Ishikawa (cell line): ENCODE data around the gene WNT5B.

ENCODE experiments used
- CEBPB ChIP-seq: IDR thresholded peaks from 2 replicates; pipeline ENCODE4 v1.6.1; 2012
- CREB1 ChIP-seq: IDR thresholded peaks from 2 replicates; pipeline ENCODE4 v1.6.1; 2012; ENCODE audit warnings: low read depth
- EGR1 ChIP-seq: IDR thresholded peaks from 2 replicates; pipeline ENCODE4 v1.6.1; 2012
- EP300 ChIP-seq: IDR thresholded peaks from 2 replicates; pipeline ENCODE4 v1.6.1; 2012; ENCODE audit warnings: borderline replicate concordance
- FOXM1 ChIP-seq: IDR thresholded peaks from 2 replicates; pipeline ENCODE4 v1.6.1; 2012; ENCODE audit warnings: low read depth, borderline replicate concordance
- NFIC ChIP-seq: IDR thresholded peaks from 2 replicates; pipeline ENCODE4 v1.6.1; 2012
- RAD21 ChIP-seq: IDR thresholded peaks from 2 replicates; pipeline ENCODE4 v1.6.1; 2012; ENCODE audit warnings: low read depth
- TAF1 ChIP-seq: IDR thresholded peaks from 2 replicates; pipeline ENCODE4 v1.6.1; 2012; ENCODE audit warnings: low read depth, mild to moderate bottlenecking
- TCF12 ChIP-seq: IDR thresholded peaks from 2 replicates; pipeline ENCODE4 v1.6.1; 2012; ENCODE audit warnings: low read depth
- TEAD4 ChIP-seq: IDR thresholded peaks from 2 replicates; pipeline ENCODE4 v1.6.1; 2012
- YY1 ChIP-seq: IDR thresholded peaks from 2 replicates; pipeline ENCODE4 v1.6.1; 2012; ENCODE audit warnings: low read depth
- ZBTB7A ChIP-seq: IDR thresholded peaks from 2 replicates; pipeline ENCODE4 v1.6.1; 2012; ENCODE audit warnings: low read depth
- TF ChIP-seq, protein P1 (sequence below): IDR thresholded peaks from 2 replicates; pipeline ENCODE4 v1.6.1; 2012
- TF ChIP-seq, protein P2 (sequence below): IDR thresholded peaks from 2 replicates; pipeline ENCODE4 v1.6.1; 2012
- TF ChIP-seq, protein P3 (sequence below): IDR thresholded peaks from 2 replicates; pipeline ENCODE4 v1.6.1; 2012; ENCODE audit warnings: low read depth, mild to moderate bottlenecking

The WNT5B gene

DNA sequence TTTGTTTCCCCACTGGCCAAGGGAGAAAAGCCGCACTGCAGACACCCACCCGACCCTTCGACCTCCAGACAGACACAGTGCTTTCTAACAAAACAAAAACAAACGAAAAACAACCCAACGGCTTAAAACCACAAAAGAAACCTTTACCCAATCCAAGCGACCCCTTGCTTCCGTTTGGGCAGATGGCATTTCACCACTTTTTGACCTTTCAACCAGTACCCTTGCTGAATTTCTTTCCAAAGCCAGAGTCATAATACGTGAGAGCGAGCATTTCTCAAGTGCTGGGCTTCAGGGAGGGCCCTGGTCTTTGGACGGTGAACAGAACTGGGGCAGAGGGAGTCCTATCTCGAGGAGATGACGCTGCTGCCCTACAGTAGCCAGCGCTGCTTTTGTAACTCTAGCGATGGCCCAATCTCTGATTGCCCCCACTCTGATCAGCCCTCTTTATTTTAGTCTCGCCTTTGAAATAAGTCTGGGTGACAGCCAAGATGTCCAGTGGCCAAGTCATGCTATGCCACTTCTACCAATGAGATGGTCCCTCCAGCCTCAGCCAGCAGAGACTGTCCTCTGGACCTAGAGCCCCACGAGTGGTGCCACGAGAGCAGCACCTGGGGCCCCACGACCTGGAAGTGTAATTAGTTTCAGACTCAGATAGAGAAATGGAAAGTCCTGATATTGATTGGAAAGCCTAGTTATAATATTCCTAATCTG, 40.0 kb downstream of the WNT5B start:
- no peak for TF ChIP-seq TCF12
- TF ChIP-seq RAD21 = no peak
- TF ChIP-seq TAF1 = no peak
- no peak for TF ChIP-seq EP300
- TF ChIP-seq FOXM1 = no peak
- TF ChIP-seq, protein P1, sequence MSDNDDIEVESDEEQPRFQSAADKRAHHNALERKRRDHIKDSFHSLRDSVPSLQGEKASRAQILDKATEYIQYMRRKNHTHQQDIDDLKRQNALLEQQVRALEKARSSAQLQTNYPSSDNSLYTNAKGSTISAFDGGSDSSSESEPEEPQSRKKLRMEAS = no peak
- TF ChIP-seq CREB1 = no peak
- no peak for TF ChIP-seq CEBPB
- no peak for TF ChIP-seq YY1
- TF ChIP-seq, protein P2, sequence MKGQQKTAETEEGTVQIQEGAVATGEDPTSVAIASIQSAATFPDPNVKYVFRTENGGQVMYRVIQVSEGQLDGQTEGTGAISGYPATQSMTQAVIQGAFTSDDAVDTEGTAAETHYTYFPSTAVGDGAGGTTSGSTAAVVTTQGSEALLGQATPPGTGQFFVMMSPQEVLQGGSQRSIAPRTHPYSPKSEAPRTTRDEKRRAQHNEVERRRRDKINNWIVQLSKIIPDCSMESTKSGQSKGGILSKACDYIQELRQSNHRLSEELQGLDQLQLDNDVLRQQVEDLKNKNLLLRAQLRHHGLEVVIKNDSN = no peak
- no peak for TF ChIP-seq ZBTB7A
- TF ChIP-seq, protein P3, sequence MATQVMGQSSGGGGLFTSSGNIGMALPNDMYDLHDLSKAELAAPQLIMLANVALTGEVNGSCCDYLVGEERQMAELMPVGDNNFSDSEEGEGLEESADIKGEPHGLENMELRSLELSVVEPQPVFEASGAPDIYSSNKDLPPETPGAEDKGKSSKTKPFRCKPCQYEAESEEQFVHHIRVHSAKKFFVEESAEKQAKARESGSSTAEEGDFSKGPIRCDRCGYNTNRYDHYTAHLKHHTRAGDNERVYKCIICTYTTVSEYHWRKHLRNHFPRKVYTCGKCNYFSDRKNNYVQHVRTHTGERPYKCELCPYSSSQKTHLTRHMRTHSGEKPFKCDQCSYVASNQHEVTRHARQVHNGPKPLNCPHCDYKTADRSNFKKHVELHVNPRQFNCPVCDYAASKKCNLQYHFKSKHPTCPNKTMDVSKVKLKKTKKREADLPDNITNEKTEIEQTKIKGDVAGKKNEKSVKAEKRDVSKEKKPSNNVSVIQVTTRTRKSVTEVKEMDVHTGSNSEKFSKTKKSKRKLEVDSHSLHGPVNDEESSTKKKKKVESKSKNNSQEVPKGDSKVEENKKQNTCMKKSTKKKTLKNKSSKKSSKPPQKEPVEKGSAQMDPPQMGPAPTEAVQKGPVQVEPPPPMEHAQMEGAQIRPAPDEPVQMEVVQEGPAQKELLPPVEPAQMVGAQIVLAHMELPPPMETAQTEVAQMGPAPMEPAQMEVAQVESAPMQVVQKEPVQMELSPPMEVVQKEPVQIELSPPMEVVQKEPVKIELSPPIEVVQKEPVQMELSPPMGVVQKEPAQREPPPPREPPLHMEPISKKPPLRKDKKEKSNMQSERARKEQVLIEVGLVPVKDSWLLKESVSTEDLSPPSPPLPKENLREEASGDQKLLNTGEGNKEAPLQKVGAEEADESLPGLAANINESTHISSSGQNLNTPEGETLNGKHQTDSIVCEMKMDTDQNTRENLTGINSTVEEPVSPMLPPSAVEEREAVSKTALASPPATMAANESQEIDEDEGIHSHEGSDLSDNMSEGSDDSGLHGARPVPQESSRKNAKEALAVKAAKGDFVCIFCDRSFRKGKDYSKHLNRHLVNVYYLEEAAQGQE = no peak
- TF ChIP-seq EGR1 = no peak
- TF ChIP-seq NFIC = no peak
- no peak for TF ChIP-seq TEAD4

DNA sequence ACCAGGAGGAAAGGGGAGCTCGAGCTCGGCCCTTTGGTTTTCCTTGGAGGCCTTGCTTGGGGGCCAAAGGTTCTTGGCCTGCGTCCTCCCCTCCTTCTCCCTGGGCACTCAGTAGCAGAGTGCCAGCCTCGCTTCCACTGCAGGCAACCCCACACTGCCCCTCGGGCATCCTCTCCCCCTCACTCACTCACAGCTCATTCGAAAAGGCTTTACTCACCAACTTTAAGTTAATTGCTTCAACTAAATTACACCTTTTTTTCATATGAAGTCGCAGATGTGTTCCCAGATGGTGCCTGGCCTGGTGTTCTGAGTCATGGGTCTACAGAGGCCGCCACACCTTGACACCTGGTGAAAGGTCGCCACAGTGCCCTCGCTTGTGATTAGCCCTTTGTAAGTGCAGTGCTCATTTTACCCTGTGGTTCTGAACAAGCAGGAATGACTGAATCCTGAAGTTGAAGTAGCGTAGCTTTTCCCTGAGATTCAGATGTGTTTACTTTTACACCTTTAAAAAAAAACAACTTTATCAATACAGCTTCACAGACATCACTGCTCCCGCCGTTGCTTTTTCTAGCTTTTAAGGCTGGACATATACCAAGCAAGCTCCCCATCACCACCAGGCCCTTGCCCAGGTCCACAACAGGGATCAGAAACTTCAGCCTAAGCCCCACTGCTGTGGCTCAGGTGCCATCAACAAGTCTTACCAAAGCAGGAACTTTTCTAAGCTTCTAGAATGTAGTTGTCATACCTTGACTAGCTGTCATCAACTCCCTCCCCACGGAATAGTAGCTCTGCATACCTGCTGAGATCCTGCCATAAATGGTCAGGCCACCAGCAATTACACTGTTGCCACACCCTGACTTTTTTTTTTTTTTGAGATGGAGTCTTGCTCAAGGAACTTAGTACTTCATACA, 41.6 kb downstream of the WNT5B start:
- TF ChIP-seq TEAD4 (peak; percentile 55; the same call in 1 of the 2 replicates), CREB1 (no peak), RAD21 (no peak), ZBTB7A (no peak), CEBPB (0 out of 2 replicates have a peak, but pooled peaks have one; percentile 53)

DNA sequence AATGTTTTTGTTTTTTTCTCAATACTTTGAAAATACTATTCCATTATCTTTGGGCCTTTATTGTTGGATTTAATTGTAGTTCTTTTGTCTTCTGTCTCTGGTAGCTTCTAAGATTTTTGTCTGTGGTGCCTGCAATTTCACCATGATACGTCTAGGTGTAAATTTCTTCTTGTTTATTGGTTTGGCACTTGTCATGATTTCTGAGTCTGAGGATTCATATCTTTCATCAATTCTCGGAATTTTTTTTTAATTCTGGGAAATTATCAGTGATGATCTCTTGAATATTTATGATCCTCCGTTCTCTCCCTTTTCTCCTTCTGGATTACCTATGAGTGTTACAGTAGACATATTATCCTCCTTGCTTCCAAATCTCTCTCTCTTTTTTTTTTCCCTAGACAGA, 47.0 kb downstream of the WNT5B start:
- TF ChIP-seq CREB1 (no peak), TEAD4 (no peak), NFIC (no peak), RAD21 (no peak), CEBPB (no peak), FOXM1 (no peak), EP300 (no peak), EGR1 (no peak), ZBTB7A (no peak), TCF12 (no peak), TAF1 (no peak), YY1 (no peak)
- TF ChIP-seq, protein P2 = no peak
- TF ChIP-seq, protein P3 = no peak
- TF ChIP-seq, protein P1 = no peak

DNA sequence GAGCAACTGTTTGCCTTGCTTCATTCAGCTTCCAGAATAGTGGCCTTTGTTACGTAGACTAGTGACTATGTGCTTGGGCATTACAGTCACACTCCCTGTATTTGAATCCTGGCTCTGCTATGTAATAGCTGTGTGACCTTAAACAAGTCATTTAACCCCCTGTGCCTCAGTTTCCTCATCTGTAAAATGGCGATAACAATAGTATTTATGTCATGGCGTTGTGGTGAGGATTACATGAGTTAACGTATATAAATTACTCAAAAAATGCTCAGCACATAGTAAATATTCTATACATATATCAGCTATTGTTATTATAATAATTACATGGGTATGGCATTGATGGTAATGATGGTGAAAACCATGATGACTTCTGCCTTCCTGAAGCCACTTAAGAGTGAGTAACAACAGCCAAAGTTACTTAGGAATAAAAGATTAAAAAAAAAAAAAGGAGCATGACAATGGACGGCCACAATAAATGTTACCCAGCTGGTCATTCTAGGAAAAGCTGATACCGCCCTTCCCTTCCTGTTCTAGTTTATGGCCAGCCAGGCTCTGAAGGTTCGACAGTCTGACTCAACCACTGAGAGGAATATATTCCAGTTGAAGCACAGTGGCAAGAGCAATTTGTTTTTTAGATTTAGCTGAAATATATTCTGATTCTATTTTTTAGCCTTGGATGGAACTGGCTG, 51.9 kb downstream of the WNT5B start:
- no peak for TF ChIP-seq TAF1
- TF ChIP-seq, protein P2 = no peak
- TF ChIP-seq TCF12 = no peak
- TF ChIP-seq NFIC = no peak
- TF ChIP-seq FOXM1 = no peak
- TF ChIP-seq CREB1 = no peak
- TF ChIP-seq, protein P3 = no peak
- TF ChIP-seq ZBTB7A = no peak
- no peak for TF ChIP-seq CEBPB
- no peak for TF ChIP-seq EGR1
- no peak for TF ChIP-seq TEAD4
- TF ChIP-seq, protein P1 = no peak
